Spleen (tissue), 11 donors: ENCODE data around the gene ANKRD60. TPM values are rescaled to one million over a fixed set of nuclear protein-coding genes. Genes with fewer than 3 reads are reported as not detected.

ENCODE experiments used
- DNase-seq: peaks from one replicate; pipeline ENCODE4 v3.0.0-alpha.2; 2020
- H3K27ac ChIP-seq, 8 donors: fragments of 200-600 bp; sonication (generic) in 7 of 8; 1 replicate in 4 of 8; 2 replicates in 4 of 8; pipeline versions ENCODE4 v1.5.0 to v1.8.0; 2016 to 2021; ENCODE audit warnings: inconsistent platforms in 4 of 8, mild to moderate bottlenecking in 4 of 8, moderate library complexity in 1 of 8
- H3K27me3 ChIP-seq, 7 donors: fragments of 200-600 bp; sonication (generic) in 6 of 7; replicated peaks in 1 of 7; 1 replicate in 4 of 7; 2 replicates in 3 of 7; pipeline versions ENCODE4 v1.5.0 to v1.8.0; 2016 to 2021; ENCODE audit warnings: inconsistent platforms in 3 of 7, mild to moderate bottlenecking in 1 of 7
- H3K36me3 ChIP-seq, 6 donors: fragments of 200-600 bp; sonication (generic) in 5 of 6; 1 replicate in 4 of 6; 2 replicates in 2 of 6; pipeline versions ENCODE4 v1.5.0 to v1.8.0; 2016 to 2021; ENCODE audit warnings: inconsistent platforms in 2 of 6
- H3K4me1 ChIP-seq, 6 donors: fragments of 200-600 bp; sonication (generic) in 5 of 6; 1 replicate in 3 of 6; 2 replicates in 3 of 6; pipeline versions ENCODE4 v1.5.0 to v1.8.0; 2016 to 2021; ENCODE audit warnings: inconsistent platforms in 3 of 6
- H3K4me3 ChIP-seq, 8 donors: fragments of 200-600 bp; sonication (generic) in 7 of 8; 1 replicate in 4 of 8; 2 replicates in 4 of 8; pipeline versions ENCODE4 v1.5.0 to v1.8.0; 2016 to 2021; ENCODE audit warnings: inconsistent platforms in 4 of 8, mild to moderate bottlenecking in 4 of 8, moderate library complexity in 2 of 8
- H3K9me3 ChIP-seq, 8 donors: fragments of 200-600 bp; sonication (generic) in 7 of 8; 1 replicate in 4 of 8; 2 replicates in 4 of 8; pipeline versions ENCODE4 v1.5.0 to v1.8.0; 2016 to 2021; ENCODE audit warnings: inconsistent platforms in 4 of 8
- CTCF ChIP-seq, 11 experiments: fragments of 200-600 bp in 7 of 11; fragments of 450-650 bp in 4 of 11; sonication (generic) in 4 of 11; IDR thresholded peaks in 8 of 11; conservative IDR thresholded peaks in 3 of 11; 1 replicate in 7 of 11; 2 replicates in 4 of 11; pipeline versions ENCODE4 v1.4.0 to v1.8.0; 2016 to 2021; ENCODE audit warnings: antibody characterized with exemption in 11 of 11, inconsistent platforms in 4 of 11, mild to moderate bottlenecking in 1 of 11
- POLR2A ChIP-seq, 3 donors: fragments of 450-650 bp; IDR thresholded peaks; one replicate each; pipeline ENCODE4 v1.5.1; 2017; ENCODE audit warnings: antibody characterized with exemption in 3 of 3, mild to moderate bottlenecking in 1 of 3
- POLR2AphosphoS5 ChIP-seq, 3 donors: sonication (generic); formaldehyde crosslinking; IDR thresholded peaks; one replicate each; pipeline ENCODE4 v1.5.1; 2017; ENCODE audit warnings: antibody characterized with exemption in 3 of 3
- WGBS, 5 donors: extraction: QIAGEN DNeasy Blood & Tissue Kit in 3 of 5; methylation state at CpG; one replicate each; pipeline versions ENCODE4 v1.1.5 to v1.1.7; 2013 to 2018; 5-methylcytosine and 5-hydroxymethylcytosine counted together
- intact Hi-C: fragments of 100-400 bp; cut with DNase I; formaldehyde crosslinking; loops from one replicate; pipeline ENCODE4 v1.15.0; 2023; ENCODE audit warnings: low total_unique reads
- polyA plus RNA-seq, 3 donors: library from polyadenylated mRNA; stranded (reverse); fragments of 200-250 nt; gene quantifications; one replicate each; pipeline ENCODE4 v1.2.1, GENCODE V29; 2013
- total RNA-seq, 7 donors: library from RNA; depleted of rRNA in 3 of 7; stranded (reverse); fragments of >200 nt in 3 of 7; fragmentation: NEBNext Ultra II Directional in 4 of 7; extraction: Animal tissue kit (Norgen Biotek cat#: 25700) in 4 of 7; gene quantifications; one replicate each; pipeline versions ENCODE4 v1.1.0 to v1.2.1, GENCODE V29; 2016 to 2021
- donor health status: healthy with polysubstance abuse.
- donor health status: DM: no; HTN: no; CAD: no; lungs with moderate emphysema.
- donor health status: DM: no; HTN: no; CAD: no.
- donor health status: Bipolar disorder and iron deficiency.
- donor health status: healthy.
- donor health status: DM: no; HTN: no; CAD: no.
- donor health status: DM: yes; HTN: yes; CAD: no.

Gene ANKRD60
- total and polyA plus RNA-seq, 10 donors: not detected

- no peaks in the 10 kb centered on the region for H3K36me3 ChIP-seq
- intact Hi-C loops: loop anchor here (5.0 to 10.0 kb wide), 2 partner anchors 523 to 581 kb away; no protein-coding TSS in a partner anchor
- peaks cover 5 to 28% (median 15%) of the 10 kb centered on the region in 6 donors for H3K4me1 ChIP-seq
- H3K27ac ChIP-seq: peak overlapping the region in 2 of 8 donors; percentile 14 to 16
- WGBS, 5 donors: 74 to 82% (median 80%) methylated on average over 6 to 9 of the region's 9 CpGs
- H3K9me3 ChIP-seq: no peaks in the 10 kb centered on the region
- TF ChIP-seq POLR2A (IDR thresholded peaks at IDR 0.05) (no peak), POLR2AphosphoS5 (IDR thresholded peaks at IDR 0.05) (no peak), CTCF (IDR thresholded peaks at IDR 0.05 in 8 of 11, conservative IDR thresholded peaks at IDR 0.05 in 3 of 11) (no peak)
- H3K4me3 ChIP-seq: no peak overlapping the region
- no peak for DNase-seq
- peaks cover 0 to 36% (median 7%) of the 10 kb centered on the region in 7 donors for H3K27me3 ChIP-seq
Observed at GRCh38 chr20:58175425-58175824, 53.0 kb downstream of the ANKRD60 start.

DNA sequence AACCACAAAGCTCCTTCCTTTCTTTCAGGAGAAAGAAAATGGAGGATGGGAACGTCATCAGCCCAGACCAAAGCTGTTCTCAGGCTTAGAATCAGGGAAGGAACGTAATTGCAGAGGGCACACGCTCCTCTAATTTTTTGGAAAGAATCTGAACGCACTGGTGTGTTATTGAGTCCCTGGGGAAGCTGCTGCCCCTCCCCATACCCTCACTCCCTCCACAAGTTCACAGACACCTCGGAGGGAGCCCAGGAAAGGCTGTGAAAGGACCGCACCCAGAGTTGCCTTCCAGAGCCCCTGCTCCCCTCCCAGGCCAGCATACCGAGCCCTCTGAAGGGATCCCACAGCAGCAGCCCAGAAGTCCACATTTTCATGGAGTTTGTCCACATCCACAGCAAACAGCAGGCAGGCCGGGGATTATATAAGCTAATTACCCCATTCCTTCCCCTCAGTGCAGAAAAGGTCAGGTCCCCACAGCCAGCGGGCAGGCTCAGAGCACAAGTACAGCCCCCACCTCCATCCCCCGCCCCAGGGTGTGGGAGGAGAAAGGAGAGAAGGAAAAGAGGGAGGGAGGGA is 53.7 kb downstream of the ANKRD60 start:
- Histone ChIP-seq H3K27ac (peak overlapping the region in 3 of 8 donors; percentile 14 to 43 (median 16)), H3K4me1 (peaks cover 3 to 24% (median 11%) of the 10 kb centered on the region in 6 donors), H3K9me3 (no peaks in the 10 kb centered on the region), H3K27me3 (peaks cover 0 to 30% (median 3%) of the 10 kb centered on the region in 7 donors), H3K4me3 (peak overlapping the region in 1 of 8 donors; percentile 4), H3K36me3 (no peaks in the 10 kb centered on the region)
- intact Hi-C loops: loop anchor here (5.0 to 10.0 kb wide), 2 partner anchors 522 to 580 kb away; no protein-coding TSS in a partner anchor
- DNase-seq: no peak
- no peak for TF ChIP-seq CTCF (IDR thresholded peaks at IDR 0.05 in 8 of 11, conservative IDR thresholded peaks at IDR 0.05 in 3 of 11)
- no peak for TF ChIP-seq POLR2A (IDR thresholded peaks at IDR 0.05)
- TF ChIP-seq POLR2AphosphoS5 (IDR thresholded peaks at IDR 0.05): no peak
- WGBS, 5 donors: 55 to 79% (median 73%) methylated on average over 10 of the region's 10 CpGs

DNA sequence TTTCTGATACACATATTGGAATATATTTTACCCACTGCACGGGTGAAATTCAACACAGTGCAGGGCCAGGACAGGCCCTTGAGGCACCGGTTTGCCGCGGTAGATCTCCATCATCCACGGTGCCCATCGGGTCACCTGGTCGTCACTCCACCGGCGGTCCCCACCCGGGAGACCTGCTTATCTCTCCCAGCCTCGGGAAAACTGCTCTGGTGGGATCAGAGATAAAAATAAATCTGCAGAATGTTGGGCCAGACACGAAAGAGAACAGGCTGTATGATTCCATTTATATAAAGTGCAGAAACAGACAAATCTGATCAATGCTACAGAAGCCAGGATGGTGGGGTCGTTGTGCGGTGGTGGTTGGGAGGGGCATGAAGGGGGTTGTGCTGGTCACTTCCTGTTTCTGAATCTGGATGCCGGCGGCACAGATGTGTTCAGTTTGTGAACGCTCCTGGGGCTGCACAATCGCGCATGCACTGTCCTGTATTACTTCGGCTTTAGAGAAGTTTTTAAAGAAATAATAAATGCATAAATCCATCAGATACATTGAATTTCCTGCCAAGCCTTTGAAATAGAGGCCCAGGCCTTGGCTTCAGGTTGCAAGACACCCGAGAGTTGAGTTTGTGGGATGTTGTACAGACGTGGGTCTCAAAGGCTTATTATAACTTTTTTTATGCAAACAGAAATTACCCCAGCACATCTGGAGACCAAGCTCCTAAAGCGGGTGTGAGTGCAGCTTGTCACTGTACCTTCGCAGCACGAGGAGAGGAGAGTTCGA is 54.3 kb downstream of the ANKRD60 start:
- no peak for DNase-seq
- 37 to 48% (median 45%) methylated on average over 26 of the region's 26 CpGs for WGBS, 5 donors
- Histone ChIP-seq H3K27me3 (peaks cover 0 to 23% (median 0%) of the 10 kb centered on the region in 7 donors), H3K9me3 (no peaks in the 10 kb centered on the region), H3K36me3 (no peaks in the 10 kb centered on the region), H3K27ac (peak overlapping the region in 2 of 8 donors; percentile 16 to 43), H3K4me1 (peaks cover 0 to 18% (median 4%) of the 10 kb centered on the region in 6 donors), H3K4me3 (peak overlapping the region in 1 of 8 donors; percentile 4)
- intact Hi-C loops: loop anchor here (10.0 kb wide), 1 partner anchor 579 kb away; no protein-coding TSS in a partner anchor
- no peak for TF ChIP-seq POLR2AphosphoS5 (IDR thresholded peaks at IDR 0.05)
- TF ChIP-seq CTCF (IDR thresholded peaks at IDR 0.05 in 8 of 11, conservative IDR thresholded peaks at IDR 0.05 in 3 of 11): no peak
- TF ChIP-seq POLR2A (IDR thresholded peaks at IDR 0.05): no peak

DNA sequence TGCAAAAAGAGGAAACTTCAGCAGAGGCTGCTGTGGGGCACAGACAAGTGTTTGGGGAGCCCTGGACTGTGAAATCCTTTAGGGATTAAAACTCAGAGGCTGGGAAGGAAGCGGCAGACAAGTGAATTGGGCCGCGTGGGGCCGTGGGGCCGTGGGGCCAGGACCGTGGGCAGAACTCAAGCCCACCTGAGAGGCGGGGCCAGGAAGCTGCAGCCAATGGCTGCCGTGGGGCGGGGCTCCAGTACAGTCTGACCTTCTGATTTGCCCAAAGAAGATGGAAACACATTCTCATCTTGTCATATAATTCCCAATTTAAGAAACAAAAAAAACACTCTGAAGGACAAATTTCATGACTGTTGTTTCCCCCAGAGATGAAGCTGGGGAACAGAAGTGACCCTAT is 55.4 kb downstream of the ANKRD60 start:
- no peak for DNase-seq
- Histone ChIP-seq H3K9me3 (no peaks in the 10 kb centered on the region), H3K27me3 (peaks cover 0 to 16% (median 0%) of the 10 kb centered on the region in 7 donors), H3K36me3 (no peaks in the 10 kb centered on the region), H3K4me1 (peaks cover 0 to 16% (median 4%) of the 10 kb centered on the region in 6 donors), H3K27ac (no peak overlapping the region), H3K4me3 (no peak overlapping the region)
- intact Hi-C loops: loop anchor here (10.0 kb wide), 1 partner anchor 578 kb away; no protein-coding TSS in a partner anchor
- WGBS, 5 donors: 78 to 92% (median 90%) methylated on average over 9 of the region's 9 CpGs
- TF ChIP-seq POLR2A (IDR thresholded peaks at IDR 0.05) (no peak), POLR2AphosphoS5 (IDR thresholded peaks at IDR 0.05) (no peak), CTCF (IDR thresholded peaks at IDR 0.05 in 8 of 11, conservative IDR thresholded peaks at IDR 0.05 in 3 of 11) (no peak)
